Activated CD4-positive, alpha-beta T cell treated with anti-CD3 and anti-CD28 coated beads, Interleukin-2, amount 50 U/mL, for 48 hours (primary cell): Measurements from ENCODE around the gene ELN.

Experiments
- DNase-seq, 2 experiments: peaks; one replicate each; pipeline ENCODE4 v3.0.0-alpha.2; 2020

The ELN gene

DNA sequence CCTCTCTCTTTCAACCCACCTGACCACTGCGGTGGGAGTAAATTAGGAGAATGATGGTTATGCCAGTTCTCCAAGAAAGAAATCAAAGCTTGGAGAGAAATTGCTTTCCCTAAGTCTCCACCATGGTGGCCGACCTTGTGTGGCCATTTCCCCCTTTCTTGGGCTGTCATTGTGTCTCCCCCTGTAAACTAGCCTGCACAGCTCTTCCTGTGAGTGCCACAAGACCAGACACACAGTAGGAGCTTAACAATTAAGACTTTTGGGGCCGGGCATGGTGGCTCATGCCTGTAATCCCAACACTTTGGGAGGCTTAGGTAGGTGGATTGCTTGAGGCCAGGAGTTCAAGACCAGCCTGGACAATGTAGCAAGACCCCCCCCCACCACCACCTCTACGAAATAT is 36.7 kb downstream of the ELN start:
- no peak for DNase-seq

DNA sequence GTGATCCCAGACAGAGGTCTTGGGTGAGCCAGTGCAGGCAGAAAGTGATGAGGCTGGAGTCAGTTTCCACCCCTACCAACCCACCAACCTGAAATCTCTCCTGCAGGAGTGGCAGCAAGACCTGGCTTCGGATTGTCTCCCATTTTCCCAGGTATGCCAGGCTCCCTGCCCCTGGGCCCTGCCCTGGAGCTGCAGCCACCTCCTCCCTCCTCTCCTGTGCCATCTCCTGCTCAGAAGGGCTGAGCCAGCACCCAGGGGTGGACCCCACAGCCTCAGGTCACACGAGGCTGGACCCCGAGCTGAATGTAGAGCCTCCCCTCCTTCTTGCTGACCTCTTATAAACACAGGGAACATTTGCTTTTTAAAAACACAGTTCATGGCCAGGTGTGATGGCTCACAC is 38.7 kb downstream of the ELN start:
- no peak for DNase-seq

DNA sequence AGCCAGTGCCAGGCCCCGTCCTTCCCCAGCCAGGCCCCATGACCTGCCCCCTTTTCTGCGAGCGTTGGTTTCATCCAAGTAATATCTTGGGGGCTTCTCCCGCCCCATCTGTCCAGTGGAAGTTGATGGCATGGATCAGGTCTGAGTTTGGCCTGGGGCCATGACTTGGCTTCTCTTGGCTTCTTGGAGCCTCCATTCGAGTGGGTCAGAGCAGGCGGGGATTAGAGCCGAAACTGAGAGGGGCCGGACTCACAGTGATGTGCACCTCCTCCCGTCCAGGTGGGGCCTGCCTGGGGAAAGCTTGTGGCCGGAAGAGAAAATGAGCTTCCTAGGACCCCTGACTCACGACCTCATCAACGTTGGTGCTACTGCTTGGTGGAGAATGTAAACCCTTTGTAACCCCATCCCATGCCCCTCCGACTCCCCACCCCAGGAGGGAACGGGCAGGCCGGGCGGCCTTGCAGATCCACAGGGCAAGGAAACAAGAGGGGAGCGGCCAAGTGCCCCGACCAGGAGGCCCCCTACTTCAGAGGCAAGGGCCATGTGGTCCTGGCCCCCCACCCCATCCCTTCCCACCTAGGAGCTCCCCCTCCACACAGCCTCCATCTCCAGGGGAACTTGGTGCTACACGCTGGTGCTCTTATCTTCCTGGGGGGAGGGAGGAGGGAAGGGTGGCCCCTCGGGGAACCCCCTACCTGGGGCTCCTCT is 40.6 kb downstream of the ELN start:
- DNase-seq = no peak

DNA sequence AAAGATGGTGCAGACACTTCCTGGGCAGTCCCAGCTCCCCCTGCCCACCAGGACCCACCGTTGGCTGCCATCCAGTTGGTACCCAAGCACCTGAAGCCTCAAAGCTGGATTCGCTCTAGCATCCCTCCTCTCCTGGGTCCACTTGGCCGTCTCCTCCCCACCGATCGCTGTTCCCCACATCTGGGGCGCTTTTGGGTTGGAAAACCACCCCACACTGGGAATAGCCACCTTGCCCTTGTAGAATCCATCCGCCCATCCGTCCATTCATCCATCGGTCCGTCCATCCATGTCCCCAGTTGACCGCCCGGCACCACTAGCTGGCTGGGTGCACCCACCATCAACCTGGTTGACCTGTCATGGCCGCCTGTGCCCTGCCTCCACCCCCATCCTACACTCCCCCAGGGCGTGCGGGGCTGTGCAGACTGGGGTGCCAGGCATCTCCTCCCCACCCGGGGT is 41.1 kb downstream of the ELN start:
- DNase-seq = no peak

DNA sequence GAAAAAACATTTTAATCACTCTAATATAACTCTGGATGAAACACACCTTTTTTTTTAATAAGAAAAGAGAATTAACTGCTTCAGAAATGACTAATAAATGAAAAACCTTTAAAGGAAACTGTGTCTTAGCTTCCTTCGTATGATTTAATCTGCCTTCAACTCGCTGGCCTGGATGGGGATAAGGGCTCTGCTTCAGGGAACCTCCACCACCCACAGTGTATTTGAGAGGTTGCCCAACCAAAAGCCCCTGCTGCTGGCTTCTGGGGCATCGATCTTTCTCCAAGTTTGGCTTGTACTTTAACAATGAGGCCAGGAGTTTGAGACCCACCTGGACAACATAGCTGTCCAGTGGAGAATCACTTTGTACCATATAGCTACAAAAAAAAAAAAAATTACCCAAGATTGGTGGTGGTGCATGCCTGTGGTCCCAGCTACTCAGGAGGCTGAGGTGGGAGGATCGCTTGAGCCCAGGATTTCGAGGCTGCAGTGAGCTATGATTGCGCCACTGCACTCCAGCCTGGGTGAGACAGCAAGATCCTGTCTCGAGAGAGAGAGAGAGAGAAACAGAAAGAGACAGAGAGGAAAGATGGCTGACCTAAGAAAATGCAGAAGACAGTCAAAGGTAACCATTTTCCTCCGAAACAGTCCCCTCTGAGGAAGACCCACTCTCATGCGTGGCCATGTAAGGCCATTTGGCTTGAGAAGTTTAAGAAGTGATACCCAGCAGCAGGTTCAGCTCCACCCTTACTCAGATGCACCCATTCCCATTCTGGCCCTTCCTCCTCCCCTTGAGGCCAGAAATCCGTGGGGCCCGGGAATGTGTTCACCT is 42.0 kb downstream of the ELN start:
- no peak for DNase-seq

DNA sequence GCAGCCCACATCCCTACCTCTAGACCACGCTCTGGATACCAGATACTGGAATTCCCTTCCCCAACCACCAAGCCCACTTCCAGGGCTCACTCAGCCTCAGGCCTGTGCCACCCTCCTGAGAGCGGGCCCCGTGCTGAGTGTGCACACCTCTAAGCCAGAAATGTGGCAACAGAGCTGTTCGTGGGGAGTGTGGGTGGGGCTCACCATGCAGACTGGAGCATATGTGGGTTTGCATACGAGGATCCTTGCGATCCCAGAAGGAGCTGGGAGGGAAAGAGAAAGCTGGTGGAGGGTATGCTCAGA is 42.6 kb downstream of the ELN start:
- DNase-seq = no peak

DNA sequence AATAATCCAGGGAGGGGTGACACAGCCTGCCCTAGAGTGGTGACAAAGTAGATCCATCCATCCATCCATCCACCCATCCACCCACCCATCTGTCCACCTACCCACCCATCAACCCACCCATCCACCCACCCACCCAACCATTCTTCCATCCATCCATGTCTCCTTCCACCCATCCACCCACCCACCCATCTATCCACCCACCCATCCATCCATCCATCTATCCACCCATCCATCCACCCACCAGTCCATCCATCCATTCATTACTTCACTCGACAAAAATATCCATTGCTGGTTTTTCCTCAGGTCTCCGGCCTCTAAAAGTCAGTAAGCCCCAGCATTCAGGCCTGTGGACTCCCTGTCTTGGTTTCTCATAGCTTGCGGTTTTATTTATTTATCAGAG is 43.1 kb downstream of the ELN start:
- no peak for DNase-seq

DNA sequence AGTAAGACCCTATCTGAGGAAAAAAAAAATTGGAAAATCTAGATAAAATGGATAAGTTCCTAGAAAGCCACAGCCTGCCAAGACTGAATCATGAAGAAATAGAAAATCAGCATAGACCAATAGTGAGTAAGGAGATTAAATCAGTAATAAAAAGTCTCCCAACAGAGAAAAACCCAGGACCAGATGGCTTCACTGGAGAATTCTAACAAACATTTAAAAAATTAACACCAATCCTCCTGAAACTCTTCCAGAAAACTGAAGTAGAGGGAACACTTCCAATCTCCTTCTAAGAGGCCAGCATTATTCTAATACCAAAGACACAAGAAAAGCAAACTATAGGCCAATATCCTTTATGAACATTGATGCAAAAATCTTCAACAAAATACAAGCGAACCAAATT is 46.8 kb downstream of the ELN start:
- no peak for DNase-seq

DNA sequence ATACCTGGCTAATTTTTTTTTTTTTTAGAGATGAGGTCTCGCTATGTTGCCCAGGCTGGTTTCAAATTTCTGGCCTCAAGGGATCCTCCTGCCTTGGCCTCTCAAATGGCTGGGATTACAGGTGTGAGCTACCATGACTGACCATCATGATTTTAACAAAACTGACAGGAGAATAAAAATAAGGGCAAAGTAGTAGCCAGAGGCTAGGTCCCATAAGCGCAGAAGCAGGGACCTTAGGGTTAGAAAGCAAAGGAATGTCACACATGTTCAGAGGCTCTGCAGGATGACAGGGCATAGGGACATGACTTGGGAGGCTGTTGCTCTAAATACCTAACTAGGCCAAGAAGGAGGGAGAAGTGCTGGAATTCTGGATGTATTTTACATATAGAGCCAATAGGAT is 50.5 kb downstream of the ELN start:
- DNase-seq = no peak

DNA sequence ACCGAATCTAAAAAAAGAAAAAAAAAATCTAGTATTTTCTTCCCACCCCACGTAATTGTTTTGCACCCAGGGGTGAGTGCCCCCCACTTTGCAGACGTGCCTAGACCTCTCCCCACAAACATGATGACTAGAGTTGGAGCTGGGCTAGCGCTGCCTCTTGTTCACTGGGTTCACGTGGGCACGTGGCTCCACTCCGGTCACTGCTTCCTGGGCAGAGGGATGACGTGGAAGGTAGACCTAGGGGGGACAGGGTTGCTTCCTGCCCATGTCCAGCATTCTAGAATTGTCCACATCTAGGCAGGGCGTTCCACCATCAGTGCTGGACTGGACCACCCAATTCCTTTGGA is 54.8 kb downstream of the ELN start:
- no peak for DNase-seq

DNA sequence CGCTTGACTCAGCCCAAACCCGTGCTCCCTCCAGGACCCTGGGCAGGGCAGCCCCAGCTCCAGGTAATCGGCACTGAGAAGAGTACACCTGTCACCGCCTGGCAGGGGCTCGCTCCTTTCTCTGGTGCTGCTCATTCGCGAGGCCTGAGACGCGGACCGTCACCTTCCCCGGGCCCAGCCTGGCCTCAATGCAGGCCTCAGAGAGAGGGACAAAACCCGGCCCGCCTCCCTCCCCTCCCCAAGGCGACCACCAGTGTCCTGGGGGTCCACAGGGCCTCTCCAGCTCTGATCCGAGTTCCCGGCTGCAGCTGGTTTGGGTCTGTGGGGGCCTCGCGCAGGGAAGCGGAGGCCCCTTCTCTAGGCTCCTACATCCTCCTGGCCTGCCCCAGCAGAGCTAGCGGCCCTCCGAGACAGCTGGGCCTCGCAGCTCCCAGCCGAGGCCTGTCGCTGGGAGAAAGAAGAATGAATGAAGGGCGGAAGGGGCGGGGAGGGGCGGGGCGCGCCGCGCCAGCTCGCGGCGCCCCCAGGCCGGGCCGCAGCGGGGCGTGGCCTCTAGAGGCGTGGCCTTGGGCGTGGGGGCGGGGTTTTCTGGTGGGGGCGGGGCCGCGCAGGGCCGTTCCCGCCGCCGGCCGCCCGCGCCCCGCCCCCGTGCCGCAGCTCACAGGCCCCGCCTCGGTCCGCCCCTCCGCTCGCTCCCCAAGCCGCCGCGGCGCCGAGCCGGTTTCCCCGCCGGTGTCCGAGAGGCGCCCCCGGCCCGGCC is 55.3 kb downstream of the ELN start, which contains the start of gene LIMK1:
Gene LIMK1, plus strand, starts transcription at position 688 of the 760 bp plus-strand sequence. CDS start 187 bp downstream, outside the sequence.
- DNase-seq = peak; percentile 78

DNA sequence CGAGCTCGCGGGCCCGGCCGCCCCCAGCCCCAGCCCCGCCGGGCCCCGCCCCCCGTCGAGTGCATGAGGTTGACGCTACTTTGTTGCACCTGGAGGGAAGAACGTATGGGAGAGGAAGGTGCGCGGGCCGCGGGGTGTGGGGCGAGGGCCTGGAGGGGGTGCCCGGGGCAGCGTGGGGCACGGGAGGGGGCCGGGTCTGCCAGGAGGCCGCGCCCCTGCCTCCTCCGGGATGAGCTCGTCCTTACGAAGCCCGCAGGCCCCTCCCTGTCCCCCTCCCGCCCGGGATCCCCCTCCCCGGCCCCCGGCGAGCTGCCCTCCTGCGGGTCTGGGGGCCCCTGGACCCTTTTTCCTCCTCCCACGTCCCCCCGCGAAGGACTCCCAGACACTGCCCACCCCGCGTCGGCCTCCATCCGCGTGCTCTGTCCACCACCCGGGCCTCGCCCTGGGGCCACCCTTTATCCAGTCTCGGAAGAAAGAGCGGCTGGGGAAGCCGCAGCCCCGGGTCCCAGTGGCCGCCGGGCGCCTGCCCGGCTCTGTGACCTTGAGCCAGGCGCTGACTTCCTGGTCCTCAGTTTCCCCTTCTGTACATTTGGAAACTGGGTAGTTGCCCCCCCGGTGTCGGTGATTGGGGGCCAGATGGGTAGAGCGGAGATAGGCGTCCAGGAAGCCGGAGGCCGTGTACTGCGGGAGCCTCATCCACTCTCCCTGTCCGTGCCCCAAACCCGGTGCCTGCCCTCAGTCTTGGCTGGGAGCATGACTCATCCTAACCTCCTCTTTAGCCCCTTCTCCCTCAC is 56.2 kb downstream of the ELN start:
- DNase-seq = peak; percentile 29 to 47

DNA sequence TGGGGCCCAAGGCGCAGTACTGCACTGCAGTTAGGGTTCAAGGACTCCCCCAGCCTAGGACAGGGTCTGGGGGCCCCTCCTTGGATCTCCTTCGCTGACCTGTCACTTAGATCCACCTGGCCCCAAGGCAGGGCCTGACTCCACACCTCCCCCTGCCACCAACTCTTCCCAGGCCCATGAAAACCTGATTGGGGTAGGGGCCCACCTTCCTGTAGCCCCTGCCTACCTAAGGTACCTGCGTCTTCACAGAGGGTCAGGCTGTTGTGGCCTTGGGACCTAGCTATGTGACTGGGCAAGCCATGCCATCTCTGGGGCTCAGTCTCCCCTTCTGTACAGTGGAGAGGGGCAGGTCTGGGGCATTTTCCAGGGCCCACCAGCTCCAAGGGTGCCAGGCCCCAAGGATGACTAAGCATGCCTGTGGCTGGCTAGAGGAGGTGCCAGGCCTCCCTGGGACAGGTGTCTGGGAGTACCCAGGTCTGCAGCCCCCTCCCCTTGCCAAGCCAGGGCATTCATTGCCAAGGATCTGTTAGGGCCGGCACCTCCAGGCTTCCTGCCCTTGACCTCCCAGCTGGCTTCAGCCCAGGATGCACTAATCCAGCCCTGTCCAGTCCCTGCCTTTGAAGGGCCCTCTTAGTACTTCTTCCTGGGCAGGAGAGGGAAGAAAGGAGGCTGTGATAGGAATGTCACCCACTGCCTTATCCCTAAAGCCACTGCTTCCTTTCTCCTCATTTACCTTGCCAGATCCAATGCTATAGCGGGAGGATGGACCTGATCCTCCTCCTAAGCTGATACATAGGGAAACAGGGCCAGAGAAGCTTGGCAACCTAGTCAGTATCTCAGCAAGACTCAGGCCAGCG is 57.0 kb downstream of the ELN start:
- no peak for DNase-seq

DNA sequence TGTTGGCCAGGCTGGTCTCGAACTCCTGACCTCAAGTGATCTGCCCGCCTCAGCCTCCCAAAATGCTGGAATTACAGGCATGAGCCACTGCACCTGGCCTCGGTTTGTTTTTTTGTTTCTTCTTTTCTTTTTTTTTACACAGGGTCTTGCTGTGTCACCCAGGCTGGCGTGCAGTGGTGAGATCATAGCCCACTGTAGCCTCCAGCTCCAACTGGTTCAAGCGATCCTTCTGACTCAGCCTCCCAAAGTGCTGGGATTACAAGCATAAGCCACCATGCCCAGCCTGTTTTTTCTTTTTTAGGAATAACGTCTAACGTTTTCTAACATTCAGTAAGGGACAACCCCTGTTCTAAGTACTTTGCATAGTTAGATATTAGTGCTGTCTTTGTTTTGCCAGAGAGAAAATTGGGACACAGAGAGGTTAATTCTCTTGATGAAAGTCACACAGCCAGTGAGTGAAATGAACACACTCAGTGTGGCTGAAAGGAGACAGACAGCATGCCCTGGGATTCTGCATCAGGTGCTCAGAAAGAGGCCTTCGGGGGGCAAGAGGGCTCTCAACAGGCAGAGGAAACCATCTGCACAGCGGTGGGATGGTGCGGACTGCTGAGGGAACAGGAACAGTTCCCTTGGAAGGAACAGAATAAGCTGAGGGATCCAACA is 59.9 kb downstream of the ELN start:
- no peak for DNase-seq

DNA sequence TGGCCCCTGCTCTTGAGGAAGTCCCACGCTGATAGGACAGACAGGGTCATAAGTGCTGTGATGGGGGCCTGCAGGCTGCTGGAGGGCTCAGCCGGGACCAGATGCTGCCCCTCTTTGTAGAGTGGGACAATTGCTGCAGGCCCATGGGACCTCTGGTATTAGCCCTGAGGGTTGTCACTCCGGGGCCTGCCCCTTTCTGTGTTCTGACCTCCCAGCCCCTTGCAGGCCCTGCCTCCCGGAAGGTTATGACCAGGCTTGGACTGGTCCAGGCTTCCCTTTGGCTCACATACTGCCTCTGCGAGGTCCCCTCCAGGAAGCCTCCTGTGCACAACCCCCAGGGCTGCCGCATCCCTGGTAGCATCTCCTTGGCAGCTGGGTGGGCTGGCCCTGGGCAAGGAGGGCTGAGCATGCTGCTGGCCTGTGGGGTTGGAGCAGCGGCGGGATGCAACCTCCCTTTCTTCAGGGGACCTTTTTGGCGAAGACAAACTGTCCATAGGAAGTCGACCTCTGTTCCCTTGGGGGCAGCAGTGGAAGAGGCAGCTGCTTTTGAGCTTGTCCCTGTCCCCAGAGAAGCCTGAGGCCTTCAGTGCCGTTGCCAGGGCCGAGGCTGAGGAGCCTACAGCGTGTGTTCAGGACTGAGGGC is 64.5 kb downstream of the ELN start:
- no peak for DNase-seq

DNA sequence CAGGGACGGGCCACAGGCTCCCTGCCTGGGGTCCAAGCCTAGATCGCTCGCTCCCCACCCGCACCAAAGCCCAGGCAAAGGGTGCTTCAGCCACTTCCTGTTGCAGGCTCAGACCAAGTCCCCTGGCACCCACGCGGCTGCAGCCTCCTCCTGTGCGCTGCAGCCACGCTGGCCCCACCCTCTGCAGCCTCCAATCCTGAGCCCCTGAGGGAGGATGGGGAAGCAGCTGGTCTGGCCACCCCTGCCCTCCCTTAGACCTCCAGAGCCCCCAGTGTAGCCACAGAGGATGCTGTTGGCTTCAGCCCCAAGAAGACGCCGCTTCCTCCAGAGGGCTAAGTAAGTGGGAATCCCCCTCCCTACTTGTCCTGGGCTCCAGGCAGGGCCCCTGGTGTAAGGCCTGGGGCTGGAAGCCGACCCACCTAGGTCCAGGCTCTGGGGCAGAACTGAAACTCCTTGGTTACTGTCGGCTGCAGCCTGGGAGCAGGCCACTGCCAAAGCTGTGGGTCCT is 65.0 kb downstream of the ELN start:
- DNase-seq = no peak

DNA sequence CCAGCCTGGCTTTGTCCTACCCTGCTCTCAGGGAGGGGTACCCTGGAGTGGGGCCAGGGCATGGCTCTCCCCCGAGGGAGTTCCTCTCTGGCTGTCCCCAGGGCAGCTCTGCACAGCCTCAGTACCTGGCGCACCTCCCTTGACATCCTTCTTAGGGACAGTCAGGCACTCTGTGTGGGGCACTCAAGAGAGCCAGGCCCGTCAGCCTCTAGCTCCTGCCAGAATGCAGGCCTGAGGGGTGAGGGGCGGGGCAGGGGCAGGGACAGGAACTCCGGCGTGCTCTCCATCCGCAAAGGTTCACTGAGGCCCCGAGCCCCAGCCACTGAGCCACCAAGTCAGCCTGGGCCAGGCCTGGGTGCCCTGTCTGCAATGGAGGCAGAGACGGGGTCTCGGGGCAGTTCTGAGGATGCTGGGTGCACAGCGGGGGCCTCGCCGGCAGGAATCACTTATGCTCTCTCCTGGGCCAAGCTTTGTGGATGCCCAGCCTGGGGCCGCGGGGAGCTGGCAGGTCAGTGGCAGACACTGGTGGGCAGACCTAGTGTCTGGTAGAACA is 65.8 kb downstream of the ELN start:
- DNase-seq = no peak

DNA sequence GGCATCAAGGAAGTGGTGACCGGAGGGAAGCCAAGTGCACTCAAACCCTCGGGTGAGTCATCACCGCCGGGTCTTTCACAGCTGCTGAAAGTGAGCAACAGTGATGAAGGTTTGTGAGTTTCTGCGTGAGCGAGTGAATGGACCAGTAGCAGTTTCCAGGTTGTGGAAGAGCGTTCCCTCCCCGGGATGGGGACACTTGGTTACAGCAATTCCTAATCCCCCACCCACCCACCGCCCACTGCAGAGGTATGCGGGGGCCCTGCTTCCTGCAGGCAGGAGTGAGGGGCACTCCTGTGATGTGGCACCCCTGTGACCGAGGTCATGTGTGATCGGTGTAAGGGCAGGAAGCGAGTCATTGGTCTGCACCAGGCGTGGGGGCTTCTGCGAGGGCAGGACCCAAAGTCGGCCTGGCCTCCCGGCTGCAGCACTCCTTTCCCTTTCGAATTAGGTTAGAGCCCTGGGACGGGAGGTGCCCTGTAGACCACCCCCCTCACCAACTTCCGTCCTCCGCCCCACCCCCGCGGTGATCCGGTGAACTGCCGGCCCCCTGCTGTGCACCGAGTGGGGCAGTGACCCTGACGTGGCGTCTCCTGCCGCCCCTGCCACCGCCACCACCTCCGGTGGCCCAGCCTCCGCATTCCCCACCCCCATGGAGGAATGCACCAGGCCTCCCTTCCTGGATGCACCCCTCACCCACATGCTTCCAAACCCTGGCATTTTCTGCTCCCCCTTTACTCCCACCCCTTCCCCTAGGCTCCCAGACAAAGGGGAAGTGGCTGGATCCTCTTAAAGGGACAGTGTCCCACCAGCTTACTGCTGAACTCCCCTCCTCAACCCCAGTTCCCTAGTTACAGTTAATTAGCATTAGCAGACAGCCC is 66.5 kb downstream of the ELN start:
- DNase-seq = peak; percentile 83 to 88

DNA sequence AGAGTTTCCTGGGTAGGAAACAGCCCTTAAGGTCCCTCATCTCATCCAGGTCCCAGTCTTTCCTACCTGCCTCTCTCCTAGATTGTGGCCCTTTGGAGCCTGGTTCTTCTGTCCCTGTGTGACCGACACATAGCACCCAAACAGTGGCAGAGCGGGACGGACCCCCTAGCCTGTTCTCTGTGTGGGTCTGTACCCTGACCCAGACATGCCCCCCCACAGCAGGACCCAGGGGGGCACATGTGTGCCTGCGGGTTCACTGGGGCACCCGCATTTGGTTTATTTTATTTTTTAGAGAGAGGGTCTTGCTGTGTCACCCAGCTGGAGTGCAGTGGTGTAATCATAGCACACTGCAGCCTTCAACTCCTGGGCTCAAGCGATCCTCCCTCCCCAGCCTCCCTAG is 67.2 kb downstream of the ELN start:
- DNase-seq = no peak
